Activated T-cell treated with anti-CD3 and anti-CD28 coated beads for 4 hours (primary cell): ENCODE measurements around the gene TBC1D3B.
"Not testable (repeated sequence)": the region's sequence is repeated elsewhere in the genome, so short reads cannot be mapped to it uniquely, and the experiment has no call there.

Experiments
- DNase-seq: peaks from one replicate; pipeline ENCODE4 v3.0.0-alpha.2; 2020

The TBC1D3B gene

GRCh38 chr17:36176536-36176935 lies at the start of gene TBC1D3B:
TSS of gene TBC1D3B (minus strand) at chr17:36176636. CDS start at chr17:36175050, 1,586 bp downstream.
- DNase-seq = not testable (repeated sequence)

GRCh38 chr17:36222967-36223366 lies 46.5 kb upstream of the TBC1D3B start:
- DNase-seq = not testable (repeated sequence)

GRCh38 chr17:36221581-36222100 lies 45.2 kb upstream of the TBC1D3B start:
- DNase-seq = not testable (repeated sequence)

GRCh38 chr17:36220737-36221580 lies 44.5 kb upstream of the TBC1D3B start:
- not testable (repeated sequence) for DNase-seq

GRCh38 chr17:36219556-36219955 lies 43.1 kb upstream of the TBC1D3B start:
- not testable (repeated sequence) for DNase-seq

GRCh38 chr17:36215406-36216308 lies 39.2 kb upstream of the TBC1D3B start:
- not testable (repeated sequence) for DNase-seq

GRCh38 chr17:36214918-36215317 lies 38.5 kb upstream of the TBC1D3B start:
- no peak for DNase-seq

GRCh38 chr17:36213695-36214094 lies 37.3 kb upstream of the TBC1D3B start:
- DNase-seq = no peak

- no peak for DNase-seq
Observed at GRCh38 chr17:36212966-36213365, 36.5 kb upstream of the TBC1D3B start.

- no peak for DNase-seq
Observed at GRCh38 chr17:36212272-36212605, 35.8 kb upstream of the TBC1D3B start.

GRCh38 chr17:36211484-36212271 lies 35.2 kb upstream of the TBC1D3B start:
- DNase-seq = not testable (repeated sequence)

- not testable (repeated sequence) for DNase-seq
Observed at GRCh38 chr17:36210439-36211211, 34.2 kb upstream of the TBC1D3B start, which contains the start of gene CCL4L2. TSS of gene CCL4L2 (plus strand) at chr17:36211063.

- DNase-seq = no peak
Observed at GRCh38 chr17:36209575-36209974, 33.1 kb upstream of the TBC1D3B start.

GRCh38 chr17:36207383-36207782 lies 30.9 kb upstream of the TBC1D3B start:
- not testable (repeated sequence) for DNase-seq

GRCh38 chr17:36206486-36206821 lies 30.0 kb upstream of the TBC1D3B start:
- not testable (repeated sequence) for DNase-seq

- no peak for DNase-seq
Observed at GRCh38 chr17:36205637-36206485, 29.4 kb upstream of the TBC1D3B start.

GRCh38 chr17:36204724-36205500 lies 28.5 kb upstream of the TBC1D3B start:
- DNase-seq = no peak

GRCh38 chr17:36203335-36203734 lies 26.9 kb upstream of the TBC1D3B start:
- DNase-seq = no peak

- DNase-seq = not testable (repeated sequence)
Observed at GRCh38 chr17:36201506-36201905, 25.1 kb upstream of the TBC1D3B start.

- DNase-seq = not testable (repeated sequence)
Observed at GRCh38 chr17:36201102-36201501, 24.7 kb upstream of the TBC1D3B start.
